ENCODE results near the gene ZNF675.

DNA sequence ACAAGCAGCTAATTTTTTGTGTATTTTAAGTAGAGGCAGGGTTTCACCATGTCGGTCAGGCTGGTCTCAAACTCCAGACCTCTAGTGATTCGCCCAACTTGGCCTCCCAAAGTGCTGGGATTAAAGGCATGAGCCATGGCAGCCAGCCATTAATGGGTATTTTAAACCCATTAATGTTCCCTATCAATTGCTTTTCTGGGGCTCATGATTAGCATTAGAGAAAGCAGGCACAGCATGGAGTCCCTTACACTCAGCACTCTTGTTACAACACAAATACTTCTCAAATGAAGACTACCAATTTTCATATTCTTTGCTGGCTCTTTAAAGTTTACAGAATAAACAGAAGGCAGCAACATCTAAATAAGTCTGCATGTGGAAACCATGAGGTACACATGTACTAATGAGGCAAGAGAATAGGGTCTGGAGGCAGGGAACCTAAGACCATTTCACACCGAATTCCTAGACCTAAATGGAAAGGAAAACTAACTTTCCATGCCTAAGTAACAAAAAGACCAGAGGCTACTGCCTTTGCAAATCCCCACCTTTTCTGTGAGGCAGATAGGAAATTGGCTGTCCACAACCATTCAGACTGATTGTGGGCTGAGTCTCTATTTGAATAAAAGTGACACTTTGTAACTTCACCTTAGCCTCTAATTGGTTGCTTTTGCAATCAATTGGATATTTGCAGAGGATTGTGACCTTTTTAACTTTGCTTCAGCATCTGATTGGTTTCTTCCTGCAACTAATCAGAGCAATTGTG, 21.2 kb downstream of the ZNF675 start:
- TF ChIP-seq, protein P1, sequence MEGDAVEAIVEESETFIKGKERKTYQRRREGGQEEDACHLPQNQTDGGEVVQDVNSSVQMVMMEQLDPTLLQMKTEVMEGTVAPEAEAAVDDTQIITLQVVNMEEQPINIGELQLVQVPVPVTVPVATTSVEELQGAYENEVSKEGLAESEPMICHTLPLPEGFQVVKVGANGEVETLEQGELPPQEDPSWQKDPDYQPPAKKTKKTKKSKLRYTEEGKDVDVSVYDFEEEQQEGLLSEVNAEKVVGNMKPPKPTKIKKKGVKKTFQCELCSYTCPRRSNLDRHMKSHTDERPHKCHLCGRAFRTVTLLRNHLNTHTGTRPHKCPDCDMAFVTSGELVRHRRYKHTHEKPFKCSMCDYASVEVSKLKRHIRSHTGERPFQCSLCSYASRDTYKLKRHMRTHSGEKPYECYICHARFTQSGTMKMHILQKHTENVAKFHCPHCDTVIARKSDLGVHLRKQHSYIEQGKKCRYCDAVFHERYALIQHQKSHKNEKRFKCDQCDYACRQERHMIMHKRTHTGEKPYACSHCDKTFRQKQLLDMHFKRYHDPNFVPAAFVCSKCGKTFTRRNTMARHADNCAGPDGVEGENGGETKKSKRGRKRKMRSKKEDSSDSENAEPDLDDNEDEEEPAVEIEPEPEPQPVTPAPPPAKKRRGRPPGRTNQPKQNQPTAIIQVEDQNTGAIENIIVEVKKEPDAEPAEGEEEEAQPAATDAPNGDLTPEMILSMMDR (IDR thresholded peaks at IDR 0.05; ENCODE audit: insufficient read depth, low read depth, low read length): no peak
- no peak for TF ChIP-seq EZH2 (IDR thresholded peaks at IDR 0.05; ENCODE audit: insufficient read depth, low read length)
